GM19328 (cell line): ENCODE results near the gene TRMT1.

ENCODE experiments used
- ATAC-seq: cut with Tn5 transposase; IDR thresholded peaks from one replicate; pipeline ENCODE4 v1.9.1; 2021; ENCODE audit warnings: mild to moderate bottlenecking, moderate library complexity; ENCODE audit not compliant: unreplicated experiment

The TRMT1 gene

DNA sequence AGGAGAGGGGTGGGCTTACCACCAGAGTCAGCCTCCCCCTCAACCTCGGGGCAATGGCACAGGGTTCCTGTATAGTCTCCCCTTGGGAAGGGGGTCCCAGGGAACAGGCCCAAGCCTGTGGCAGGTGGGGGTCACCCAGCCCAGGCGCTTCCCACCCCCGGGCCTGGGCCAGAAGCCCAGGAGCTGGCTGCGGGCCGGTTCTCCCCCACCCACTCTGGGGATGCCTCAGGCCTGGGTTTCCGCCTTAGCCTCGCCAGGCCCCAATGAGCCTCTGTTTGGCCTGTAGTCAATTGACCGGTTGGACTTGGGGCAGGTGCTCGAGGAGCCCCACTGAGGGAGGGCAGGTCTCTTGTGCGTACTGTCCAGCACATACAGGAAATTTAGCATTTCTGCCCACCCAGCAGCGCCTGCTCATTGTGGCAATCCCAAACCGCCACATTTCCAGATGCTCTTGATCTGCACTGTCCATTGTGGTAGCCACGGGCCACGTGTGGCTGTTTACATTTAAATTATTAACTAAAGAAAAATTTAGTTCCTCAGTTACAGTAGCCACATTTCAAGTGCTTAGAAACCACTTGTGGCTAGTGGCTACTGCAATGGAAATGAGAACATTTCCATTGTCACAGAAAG is 23.8 kb downstream of the TRMT1 start:
- no peak for ATAC-seq

DNA sequence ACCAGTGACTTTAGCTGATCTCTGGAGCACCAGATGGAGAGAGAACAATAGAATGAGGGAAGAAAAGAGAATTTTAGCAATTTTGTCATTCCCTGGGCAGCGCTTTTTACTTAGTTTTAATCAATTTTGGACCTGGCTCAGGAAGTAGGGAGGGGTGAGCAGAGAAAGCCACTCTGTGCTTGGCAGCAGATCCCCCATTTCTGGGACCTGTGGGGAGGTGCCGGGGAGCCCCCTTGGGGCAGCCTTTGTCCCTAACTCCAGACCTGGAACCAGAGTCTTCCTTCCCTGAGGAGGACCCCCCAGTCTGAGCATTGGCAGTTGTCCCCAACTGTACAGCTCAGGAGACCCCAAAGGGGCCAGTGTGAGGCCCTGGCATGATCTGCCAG is 24.4 kb downstream of the TRMT1 start:
- ATAC-seq = no peak

DNA sequence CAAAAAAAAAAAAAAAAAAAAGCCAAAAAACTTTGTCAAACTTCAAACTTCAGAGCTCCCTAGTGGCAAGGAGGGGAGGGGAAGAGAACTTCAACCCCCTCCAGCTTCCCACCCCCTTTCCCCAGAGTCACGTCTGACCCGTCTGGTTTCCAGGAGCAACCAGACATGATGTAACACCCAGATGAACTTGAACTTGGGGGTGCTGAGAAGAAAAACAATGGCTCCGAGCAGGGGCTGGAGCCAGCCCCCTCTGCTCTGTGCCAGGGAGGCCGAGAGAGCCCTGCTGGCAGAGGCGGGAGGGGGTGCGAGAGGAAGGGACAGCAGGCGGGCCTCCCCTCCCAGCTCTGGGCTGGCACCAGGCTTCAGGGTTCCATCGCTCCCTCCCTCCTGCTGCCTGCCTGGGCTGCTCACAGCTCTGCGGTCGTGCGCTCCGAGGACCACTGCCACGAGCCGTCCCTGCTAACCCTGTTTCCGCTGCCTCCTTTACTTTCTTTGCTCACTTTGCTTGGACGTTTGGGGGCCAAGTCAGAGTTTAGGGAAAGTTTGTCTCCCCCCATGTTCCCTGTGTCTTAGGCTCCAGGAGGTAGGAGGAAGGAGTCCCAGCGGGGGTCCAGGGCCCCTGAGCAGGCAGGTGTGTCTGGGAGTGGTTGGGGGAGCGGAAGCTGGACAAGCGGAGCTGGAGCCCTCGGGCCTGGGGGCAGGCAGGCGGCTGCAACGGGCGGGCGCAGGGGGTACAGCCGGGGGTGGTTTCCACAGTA is 25.0 kb downstream of the TRMT1 start:
- no peak for ATAC-seq

DNA sequence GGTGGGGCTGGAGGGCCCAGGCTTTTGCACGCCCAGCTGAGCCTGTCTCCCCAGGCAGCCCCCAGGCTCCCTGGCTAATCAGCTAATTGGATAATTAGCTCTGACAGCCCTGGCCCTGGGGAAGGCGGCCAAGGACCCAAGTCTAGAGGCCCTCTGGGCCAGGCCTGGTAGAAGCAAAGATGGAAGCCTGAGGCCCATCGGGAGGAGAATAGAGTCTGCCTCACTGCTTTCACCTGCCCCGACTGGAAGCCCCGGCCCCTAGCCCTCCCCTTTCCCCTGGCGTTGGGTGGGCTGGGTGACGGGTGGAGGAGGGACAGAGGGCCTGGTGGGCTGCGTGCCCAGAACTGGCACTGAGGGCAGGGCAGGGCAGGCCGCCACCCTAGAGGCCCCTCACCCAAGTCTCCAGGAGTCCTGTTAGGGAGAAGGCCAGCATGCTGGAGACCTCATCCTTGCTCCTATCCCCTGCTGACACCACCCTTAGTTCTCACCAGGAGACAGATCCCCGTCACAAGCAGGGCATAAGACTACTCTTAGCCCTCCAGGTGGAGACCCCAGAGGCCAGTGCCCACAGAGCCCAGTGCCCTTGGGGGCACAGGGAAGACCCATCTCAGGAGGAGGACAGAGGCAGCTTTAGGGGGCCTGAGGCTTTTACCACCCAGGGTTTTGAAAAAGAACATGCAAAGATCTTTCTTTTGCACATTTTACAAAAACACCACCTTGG is 25.9 kb downstream of the TRMT1 start:
- ATAC-seq = no peak

DNA sequence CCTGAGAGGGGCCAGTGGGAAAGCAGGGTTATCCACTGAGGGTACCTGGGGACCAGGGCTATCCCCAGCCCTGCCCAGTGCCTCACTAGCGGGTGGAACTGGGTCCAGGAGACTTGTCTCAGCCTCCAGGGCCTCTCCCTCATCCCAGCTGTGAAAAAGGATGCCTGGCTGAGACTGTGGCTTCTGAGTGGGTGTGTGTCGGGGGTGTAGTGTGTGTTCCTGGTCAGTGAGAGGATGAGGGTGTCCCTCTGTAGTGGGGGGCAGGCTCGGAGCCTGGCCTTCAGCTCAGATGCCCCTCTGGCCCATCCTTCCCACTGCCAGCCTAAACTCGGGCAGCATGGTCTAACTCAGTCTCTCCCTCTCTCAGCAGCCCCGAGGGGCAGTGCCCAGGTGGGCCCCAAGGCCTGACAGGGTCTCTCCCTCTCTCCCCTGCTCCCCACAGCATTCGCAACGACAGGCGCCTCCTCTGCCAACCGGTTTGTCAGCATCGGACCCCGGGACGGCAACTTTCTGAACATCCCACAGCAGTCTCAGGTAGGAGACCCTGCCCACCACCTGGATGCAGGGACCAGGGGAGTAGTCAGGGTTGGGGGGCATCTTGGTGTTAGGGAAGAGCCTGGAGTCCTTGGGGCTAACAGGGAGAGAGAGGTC is 26.6 kb downstream of the TRMT1 start:
- ATAC-seq = no peak

DNA sequence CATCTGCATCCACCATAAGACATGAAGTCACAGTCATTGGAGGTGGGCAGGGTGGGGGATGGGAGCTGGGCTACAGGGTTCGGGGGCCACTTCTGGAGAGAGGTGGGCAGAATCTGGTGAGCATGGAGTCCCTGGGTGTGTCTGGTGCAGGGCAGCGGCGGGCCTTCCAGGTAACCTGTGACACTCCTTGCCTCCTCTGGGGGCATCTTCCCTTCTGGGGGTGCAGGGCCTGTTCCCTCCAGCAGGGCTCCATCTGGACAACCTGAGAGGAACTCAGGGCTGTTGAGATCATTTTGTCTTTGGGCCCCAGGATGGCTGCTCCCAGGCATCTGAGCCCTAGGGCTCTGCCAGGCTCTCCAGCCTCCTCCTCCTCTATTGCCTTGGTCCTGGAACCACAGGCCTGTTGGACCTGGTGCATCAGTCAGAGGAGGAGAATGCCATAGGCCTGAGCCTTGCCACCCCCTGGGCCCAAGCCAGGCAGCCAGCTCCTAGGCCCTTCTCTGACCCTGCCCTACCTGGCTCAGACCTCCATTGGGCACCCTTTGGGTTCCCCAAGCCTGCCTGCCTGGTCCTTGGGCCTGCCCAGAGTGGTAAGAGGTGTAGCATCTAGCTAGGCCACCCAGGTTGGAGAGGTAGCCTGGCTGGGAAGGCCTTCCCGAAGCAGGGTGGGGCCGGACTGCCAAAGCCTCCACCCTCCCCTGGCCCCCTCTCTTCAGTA is 27.2 kb downstream of the TRMT1 start:
- ATAC-seq = no peak

DNA sequence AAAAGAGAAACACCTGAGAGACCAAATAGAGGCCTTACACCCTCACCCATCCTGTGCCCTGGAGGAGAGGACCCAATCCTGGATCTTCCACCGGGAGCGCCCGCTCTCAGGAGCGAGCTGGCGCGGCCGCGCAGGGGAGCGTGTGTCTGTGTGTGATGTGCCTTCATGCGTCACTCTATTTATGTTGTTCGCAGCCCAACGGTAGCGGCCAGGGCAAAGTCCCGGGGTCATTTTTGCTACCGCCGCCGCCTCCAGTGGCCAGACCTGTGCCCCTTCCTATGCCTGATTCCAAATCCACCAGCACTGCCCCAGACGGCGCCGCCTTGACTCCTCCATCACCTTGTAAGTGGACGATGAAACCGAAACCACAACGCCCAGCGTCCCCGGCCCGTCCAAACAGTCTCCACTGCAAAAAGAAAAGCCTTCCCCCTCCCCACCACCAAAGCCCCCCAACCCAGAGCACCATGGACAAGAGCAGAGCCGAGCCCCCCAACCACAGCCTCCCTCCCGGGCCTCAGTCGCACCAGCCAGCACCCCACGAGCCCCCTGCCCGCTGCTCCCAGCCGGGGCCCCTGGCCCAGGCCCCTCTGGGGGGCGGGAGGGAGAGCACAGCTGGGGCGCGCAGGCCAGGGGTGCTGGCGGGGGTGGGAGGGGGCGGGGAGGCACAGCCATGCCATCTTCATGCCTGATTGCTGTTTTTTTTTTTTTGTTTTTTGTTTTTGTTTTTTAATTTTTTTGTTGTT is 28.6 kb downstream of the TRMT1 start:
- no peak for ATAC-seq

DNA sequence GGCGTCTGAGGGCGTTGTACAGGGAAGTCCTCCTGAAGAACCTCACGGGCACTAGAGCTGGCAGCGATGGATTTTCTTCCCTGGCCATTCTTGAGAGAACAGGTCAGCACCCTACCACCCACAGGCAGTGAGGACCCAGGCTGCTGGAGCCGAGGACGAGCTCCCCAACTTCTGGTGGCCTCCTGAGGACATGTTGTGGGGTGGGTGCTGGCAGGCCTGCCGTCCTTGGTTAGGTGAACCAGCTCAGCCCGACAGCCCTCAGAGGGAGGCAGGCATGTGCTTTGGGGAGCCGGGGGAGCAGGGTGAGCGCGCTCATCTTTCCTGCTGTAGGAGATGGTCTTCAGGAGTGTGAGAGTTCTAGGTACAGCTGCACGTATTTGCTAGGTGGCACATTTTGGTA is 29.2 kb downstream of the TRMT1 start:
- no peak for ATAC-seq

DNA sequence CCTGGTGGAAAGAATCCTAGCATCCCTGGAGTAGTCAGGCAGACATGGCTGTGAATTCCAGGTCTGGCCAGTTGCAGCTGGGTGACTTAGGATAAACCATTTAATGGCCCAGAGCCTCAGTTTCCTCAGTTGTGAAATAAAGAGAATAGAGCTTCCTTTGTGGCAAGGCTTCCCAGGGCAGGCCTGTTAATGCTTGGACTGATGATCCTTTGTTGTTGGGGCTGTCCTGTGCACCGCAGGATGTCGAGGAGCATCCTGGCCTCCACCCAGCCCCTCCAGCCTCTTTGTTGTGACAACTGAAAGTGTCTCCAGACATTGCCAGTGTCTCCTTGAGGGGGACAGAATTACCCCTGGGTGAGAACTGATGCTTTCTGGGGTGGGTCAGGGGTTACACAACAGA is 30.2 kb downstream of the TRMT1 start:
- ATAC-seq = no peak

DNA sequence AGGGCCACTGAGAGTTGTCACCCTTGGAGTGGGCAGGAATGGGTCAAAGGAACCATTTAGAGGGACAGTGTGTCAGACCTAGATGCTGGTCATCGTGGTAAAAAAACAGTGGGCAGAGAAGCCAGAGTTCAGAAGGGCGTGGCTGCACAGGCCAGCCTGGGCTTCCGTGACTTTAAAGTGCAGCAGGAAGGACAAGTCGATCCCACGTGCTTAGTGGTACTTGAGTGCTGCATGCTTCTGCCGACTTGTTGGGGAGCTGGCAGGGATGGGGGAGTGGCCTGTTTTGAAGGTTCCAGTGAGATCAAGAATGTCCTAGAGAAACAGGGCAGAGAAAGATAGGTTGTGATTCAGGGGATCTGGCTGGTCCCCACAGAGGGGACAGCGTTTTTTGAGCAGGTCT is 30.9 kb downstream of the TRMT1 start:
- no peak for ATAC-seq

DNA sequence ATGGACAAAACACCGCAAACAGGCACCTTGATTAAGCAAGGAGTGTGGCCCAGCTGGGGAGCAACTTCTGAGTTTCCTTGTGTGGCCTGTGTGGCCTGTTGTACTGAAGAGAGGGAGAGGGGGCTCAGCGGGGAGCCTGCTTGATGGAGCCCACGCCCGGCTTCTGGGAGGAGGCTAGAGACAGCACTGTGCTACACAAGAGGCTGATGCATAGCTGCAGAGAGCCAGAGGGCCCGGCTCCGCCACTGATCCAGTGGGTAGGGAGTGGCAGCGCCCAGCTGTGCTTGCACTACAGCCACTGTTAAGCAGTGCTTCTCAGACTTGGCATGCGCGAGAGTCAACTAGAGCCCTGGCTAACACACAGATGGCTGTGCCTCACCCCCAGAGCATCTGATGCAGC is 32.9 kb downstream of the TRMT1 start:
- ATAC-seq = no peak

DNA sequence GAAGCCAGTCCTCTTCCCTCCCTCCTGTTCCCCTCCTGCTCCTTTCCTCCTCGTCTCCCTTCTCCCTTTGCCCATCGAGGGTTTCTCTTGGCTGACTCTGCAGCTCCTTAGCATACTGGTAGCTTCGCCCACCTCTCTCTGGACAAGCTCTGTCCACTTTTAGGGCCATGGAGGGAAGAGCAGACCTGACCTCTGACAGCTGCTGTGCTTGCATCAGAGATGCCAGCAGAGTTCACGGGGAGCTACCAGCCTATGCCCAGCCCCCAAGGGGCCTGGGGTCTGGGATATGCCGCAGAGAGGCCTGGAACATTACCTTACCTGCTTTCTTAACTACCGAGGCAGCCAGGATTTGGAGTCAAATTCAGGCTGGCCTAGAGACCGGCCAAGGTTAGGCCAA is 33.5 kb downstream of the TRMT1 start:
- no peak for ATAC-seq

DNA sequence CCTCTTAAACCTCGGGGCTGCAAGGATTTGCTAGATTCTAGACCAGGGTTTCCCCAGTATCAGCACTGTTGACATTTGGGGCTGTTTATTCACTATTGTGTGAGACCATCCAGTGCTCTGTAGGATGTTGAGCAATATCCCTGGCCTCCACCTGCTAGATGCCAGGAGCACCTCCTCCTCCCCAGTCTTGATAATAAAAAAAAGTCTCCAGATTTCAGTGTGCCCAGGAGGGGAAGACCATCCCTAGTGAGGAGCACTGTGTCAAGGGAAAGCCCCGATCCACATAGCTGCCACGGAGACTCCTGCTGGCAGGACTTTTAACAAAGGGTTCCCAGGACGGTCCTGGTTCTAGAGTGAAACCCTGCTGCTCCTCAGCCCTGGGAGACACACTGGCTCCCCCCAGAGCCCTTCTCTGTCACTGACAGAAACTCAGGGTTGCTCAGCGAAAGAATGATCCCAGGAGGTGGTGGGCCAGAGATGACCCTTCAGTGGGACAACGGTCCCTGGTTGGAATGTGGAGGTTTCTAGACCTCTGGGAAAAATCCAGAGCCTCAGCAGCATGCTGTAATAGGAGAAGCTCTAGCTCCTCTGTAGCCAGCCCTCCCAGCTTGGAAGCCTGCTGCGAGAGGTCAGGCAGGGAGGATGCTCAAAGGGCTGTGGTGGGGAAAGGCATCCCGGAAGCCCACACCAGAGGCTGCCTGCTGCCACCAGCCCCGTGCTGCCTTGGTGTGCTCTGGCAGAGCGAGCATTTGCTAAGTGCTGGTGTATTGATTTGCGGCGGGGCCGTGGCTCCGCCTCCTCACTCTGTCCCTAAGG is 34.1 kb downstream of the TRMT1 start:
- no peak for ATAC-seq

DNA sequence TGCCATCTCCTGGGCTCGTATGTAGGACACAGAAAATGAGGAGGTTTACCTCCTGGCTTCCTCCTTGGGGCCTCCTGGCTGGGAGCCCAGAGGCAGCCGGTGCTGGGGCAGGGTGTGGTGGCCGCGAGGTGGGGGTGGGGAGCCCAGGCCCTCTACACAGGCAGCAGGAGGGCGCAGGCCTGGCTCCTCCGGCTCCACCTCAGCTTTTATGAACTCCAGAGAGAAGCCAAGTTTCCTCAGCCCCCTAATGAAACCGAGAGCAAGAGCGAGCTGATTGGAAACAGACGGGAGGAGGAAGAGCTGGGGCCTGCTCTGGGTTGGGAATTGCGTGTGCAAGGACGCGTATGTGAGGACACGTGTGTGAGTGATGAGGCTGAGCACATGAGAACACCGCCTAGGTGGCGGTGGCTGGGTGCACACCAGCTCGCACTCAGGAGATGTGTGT is 37.0 kb downstream of the TRMT1 start:
- ATAC-seq = no peak

DNA sequence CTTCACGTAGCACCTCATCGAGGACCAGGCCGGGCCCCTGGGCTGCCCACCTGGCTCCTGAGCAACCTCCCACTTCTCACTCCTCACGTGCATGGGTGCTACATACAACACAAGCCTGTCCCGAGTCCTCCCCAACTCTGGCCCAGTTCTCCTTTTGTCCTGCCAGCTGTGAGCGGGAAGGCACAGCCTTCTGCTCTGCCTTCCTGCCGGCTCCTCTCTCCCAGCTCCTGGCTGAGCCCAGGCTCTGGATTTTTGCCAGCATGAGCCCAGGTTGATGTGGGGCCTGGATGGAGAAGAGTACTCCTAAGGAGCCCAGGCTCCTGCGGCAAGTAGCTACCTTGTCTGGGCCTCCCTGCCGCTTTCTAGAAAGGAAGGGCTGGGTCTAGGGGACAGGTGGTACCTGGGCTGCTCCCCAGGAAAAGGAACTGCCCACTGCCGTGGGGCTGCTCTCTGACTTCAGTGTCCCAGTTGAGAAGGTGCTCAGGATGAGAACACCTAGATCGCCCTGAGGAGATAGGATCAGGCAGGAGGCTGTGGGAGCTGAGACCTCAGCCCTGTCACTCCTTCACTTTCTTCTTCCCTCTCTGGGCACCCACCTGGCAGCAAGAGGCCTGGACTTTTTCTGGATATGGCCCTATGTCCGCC is 37.5 kb downstream of the TRMT1 start:
- ATAC-seq = no peak

DNA sequence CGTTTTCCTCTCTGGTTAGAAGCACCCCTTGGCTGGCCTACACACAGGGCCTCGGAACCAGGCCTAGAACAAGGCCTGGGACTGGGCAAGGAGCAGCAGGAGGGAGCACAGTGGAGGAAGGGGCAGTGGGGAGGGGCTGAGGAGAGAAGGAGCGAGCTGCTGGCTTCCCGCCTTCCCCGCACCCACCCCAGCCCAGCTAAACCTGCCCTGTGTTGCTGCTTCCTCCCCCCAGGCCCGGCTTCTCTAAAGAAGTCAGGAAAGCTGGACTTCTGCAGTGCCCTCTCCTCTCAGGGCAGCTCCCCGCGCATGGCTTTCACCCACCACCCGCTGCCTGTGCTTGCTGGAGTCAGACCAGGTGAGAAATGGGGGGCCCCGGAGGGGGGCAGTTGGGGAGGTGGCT is 38.2 kb downstream of the TRMT1 start:
- no peak for ATAC-seq

DNA sequence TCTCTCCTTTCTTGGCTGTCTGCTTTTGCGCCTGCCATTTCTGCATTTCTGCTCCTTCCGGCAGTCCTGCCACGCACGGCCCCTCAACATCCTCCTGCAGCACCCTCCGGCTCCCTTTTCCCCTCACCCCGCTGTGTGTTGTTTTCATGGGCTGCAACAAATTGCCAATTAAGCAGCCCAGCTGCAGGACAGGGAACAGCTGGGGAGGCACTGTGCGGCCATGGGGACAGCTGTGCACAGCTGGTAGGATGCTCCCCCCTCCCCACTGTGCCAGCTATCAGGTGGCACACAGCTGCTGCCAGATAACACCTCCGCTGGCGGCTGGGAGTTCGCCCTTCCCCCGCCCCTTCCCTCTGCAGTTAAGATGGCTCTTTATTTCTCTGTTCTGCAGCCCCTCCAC is 39.3 kb downstream of the TRMT1 start:
- no peak for ATAC-seq

DNA sequence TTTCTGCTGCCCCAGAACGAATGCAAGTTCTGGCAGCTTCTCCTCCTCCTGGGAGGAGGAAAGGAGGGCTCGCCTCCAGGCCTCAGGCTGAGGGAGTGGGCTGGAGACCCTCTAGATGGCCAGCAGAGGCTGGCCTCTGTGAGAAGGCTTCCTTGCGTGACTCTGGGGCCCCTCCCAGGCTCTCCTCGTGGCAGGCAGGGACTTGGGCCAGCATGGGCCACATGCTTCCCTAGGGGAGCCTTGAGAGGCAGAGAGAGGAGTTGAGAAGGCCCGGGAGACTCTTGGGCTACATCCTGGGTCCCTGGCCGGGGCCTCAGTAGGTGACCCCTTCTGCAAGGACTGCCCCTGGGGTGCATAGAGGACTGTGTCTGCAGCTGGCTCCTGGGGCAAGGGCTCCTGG is 39.8 kb downstream of the TRMT1 start:
- no peak for ATAC-seq

DNA sequence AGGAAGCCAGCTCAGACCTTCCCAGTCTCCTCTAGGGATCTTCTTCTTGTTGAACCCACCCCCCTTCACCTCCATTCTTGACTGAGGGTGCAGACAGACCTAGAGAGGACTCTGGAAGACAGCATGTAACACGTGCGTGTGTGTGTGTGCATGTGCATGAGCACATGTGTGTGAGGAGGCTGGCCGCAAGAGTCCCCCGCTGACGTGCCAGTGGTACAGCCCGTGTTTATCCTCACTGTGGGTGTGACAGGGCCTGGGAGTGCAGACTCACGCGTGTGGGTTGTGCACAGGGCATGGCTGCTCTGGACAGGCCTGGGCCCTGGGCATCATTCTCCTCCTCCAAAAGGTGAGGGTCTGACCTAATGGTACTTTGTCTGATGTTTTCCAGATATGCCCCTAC is 40.2 kb downstream of the TRMT1 start:
- ATAC-seq = no peak
